GM12892 (cell line): ENCODE results near the gene RNF113B.

ENCODE experiments used
- POLR2A ChIP-seq: IDR thresholded peaks from 2 replicates; pipeline ENCODE4 v1.6.1; 2011; ENCODE audit warnings: low read depth, low read length, control low read depth
- POLR2AphosphoS5 ChIP-seq: IDR thresholded peaks from 2 replicates; pipeline ENCODE4 v1.6.1; 2011; ENCODE audit warnings: low read depth, low read length, control low read depth
- TAF1 ChIP-seq: IDR thresholded peaks from 2 replicates; pipeline ENCODE4 v1.6.1; 2011; ENCODE audit warnings: low read depth, mild to moderate bottlenecking, control low read depth, low read length, borderline replicate concordance

- TF ChIP-seq POLR2A: no peak
- TF ChIP-seq TAF1: no peak
- no peak for TF ChIP-seq POLR2AphosphoS5
Observed at GRCh38 chr13:98200211-98200878, 23.3 kb upstream of the RNF113B start.
